ENCODE data around the gene SUSD6. TPM values are rescaled to one million over a fixed set of nuclear protein-coding genes. Genes with fewer than 3 reads are reported as not detected.
A peak's percentile ranks its signal among the peaks of the same experiment; 100 is the strongest.

Gene SUSD6
- total and polyA plus RNA-seq, 12 donors, result 5.9 to 46.3 (median 25.2) TPM

DNA sequence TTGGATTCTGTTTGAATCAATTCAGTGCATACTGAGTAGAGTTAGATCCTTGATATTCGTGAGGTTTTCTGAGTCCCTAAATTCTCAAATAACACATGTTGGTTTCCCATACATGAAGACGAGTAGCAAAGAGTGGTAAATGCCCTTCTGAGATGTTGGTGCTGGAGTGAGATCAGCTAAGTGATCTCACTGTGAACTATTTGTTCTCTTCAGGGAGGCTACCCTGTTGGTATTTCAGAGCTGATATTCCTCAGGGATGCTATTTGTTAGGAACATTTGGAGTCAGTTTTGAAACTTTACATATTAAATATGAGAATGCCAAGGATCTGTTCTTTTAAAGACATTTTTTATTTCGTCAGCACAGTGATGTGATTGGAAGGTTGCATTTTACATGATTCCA lies 54.7 kb downstream of the SUSD6 start:
- H3K36me3 ChIP-seq, result peaks cover 0 to 15% (median 0%) of the 10 kb centered on the region in 9 donors
- no peaks in the 10 kb centered on the region for H3K9me3 ChIP-seq
- no peaks in the 10 kb centered on the region for H3K27me3 ChIP-seq
- H3K4me1 ChIP-seq, result peaks cover 32 to 100% (median 84%) of the 10 kb centered on the region in 9 donors
- ATAC-seq, result peak in 1 of 8 donors; percentile 27
- DNase-seq, result no peak
- no peak for TF ChIP-seq CTCF (IDR thresholded peaks at IDR 0.05)
- peak overlapping the region in 9 of 10 donors; percentile 17 to 76 (median 54) for H3K27ac ChIP-seq
- 41 to 51% methylated on average over 3 of the region's 3 CpGs for WGBS, 2 donors
- intact Hi-C loops (cut with DNase I), result loop anchor here in 4 of 10 donors (5.0 to 10.0 kb wide), 3 partner anchors 49 to 51 kb away; partner anchors contain the start of gene SUSD6 (in 1 of the 4)
- H3K4me3 ChIP-seq, result no peak overlapping the region

- Histone ChIP-seq H3K4me1 (peaks cover 35 to 100% (median 85%) of the 10 kb centered on the region in 9 donors), H3K27ac (peak overlapping the region in 9 of 10 donors; percentile 17 to 76 (median 54)), H3K4me3 (no peak overlapping the region), H3K9me3 (no peaks in the 10 kb centered on the region), H3K27me3 (no peaks in the 10 kb centered on the region), H3K36me3 (peaks cover 0 to 10% (median 0%) of the 10 kb centered on the region in 9 donors)
- intact Hi-C loops (cut with DNase I), result loop anchor here in 4 of 10 donors (5.0 to 10.0 kb wide), 3 partner anchors 48 to 52 kb away; partner anchors contain the start of gene SUSD6 (in 1 of the 4)
- 54 to 73% methylated on average over 2 of the region's 2 CpGs for WGBS, 2 donors
- TF ChIP-seq CTCF (IDR thresholded peaks at IDR 0.05), result no peak
- ATAC-seq, result peak in 2 of 8 donors; percentile 39 to 41
- DNase-seq, result no peak
These were observed 55.4 kb downstream of the SUSD6 start for GRCh38 chr14:69666690-69667211.

GRCh38 chr14:69667938-69668335 lies 56.5 kb downstream of the SUSD6 start:
- DNase-seq, result no peak

DNA sequence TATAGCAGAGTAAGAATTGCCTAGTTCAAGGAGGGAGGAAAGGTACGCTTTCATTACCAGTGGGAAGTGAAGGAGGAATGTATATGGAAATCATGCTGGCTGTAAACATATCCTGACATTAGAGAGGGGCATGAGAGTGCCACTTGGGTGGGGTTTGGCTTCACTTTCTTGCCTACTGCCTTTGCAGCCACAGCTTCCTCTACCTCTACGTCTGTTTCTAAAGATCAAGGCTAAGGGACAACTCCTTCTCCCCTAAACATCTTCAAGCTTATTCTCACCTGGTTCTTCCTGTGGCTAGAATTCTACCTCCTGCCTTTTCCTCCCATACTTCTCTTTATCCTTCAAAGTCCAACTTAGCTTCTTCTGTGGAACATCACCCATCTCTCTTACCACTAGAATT lies 58.0 kb downstream of the SUSD6 start:
- Histone ChIP-seq H3K27me3 (no peaks in the 10 kb centered on the region), H3K4me3 (no peak overlapping the region), H3K4me1 (peaks cover 43 to 100% (median 86%) of the 10 kb centered on the region in 9 donors), H3K36me3 (no peaks in the 10 kb centered on the region), H3K9me3 (no peaks in the 10 kb centered on the region), H3K27ac (peak overlapping the region in 3 of 10 donors; percentile 10 to 71 (median 11))
- no peak for TF ChIP-seq CTCF (IDR thresholded peaks at IDR 0.05)
- intact Hi-C loops (cut with DNase I), result loop anchor here in 4 of 10 donors (5.0 to 10.0 kb wide), 3 partner anchors 45 to 55 kb away; partner anchors contain the start of gene SUSD6 (in 1 of the 4)
- ATAC-seq, result no peak
- 86 to 93% methylated on average over 2 of the region's 2 CpGs for WGBS, 2 donors
- no peak for DNase-seq

More at GRCh38 chr14:69667938-69668335, 56.5 kb downstream of the SUSD6 start:
- intact Hi-C loops (cut with DNase I), result loop anchor here in 4 of 10 donors (5.0 to 10.0 kb wide), 3 partner anchors 47 to 53 kb away; partner anchors contain the start of gene SUSD6 (in 1 of the 4)
- peak overlapping the region in 3 of 10 donors; percentile 16 to 76 (median 75) for H3K27ac ChIP-seq
- 68 to 73% methylated on average over 4 of the region's 4 CpGs for WGBS, 2 donors
- peaks cover 34 to 100% (median 88%) of the 10 kb centered on the region in 9 donors for H3K4me1 ChIP-seq
- H3K9me3 ChIP-seq, result no peaks in the 10 kb centered on the region
- ATAC-seq, result no peak
- H3K4me3 ChIP-seq, result no peak overlapping the region
- TF ChIP-seq CTCF (IDR thresholded peaks at IDR 0.05), result no peak
- no peaks in the 10 kb centered on the region for H3K36me3 ChIP-seq
- H3K27me3 ChIP-seq, result no peaks in the 10 kb centered on the region
